Fibroblast of mammary gland (primary cell): Measurements from ENCODE around the gene CLCNKA.

Experiments
- DNase-seq: peaks from one replicate; pipeline ENCODE4 v3.0.0-alpha.2; 2010; ENCODE audit warnings: low read depth
- H3K4me3 ChIP-seq: 2 replicates; pipeline ENCODE4 v1.5.1; 2011; ENCODE audit warnings: low read depth, mild to moderate bottlenecking, low read length, moderate library complexity; ENCODE audit not compliant: control insufficient read depth
- CTCF ChIP-seq: conservative IDR thresholded peaks from 2 replicates; pipeline ENCODE4 v1.5.1; 2011; ENCODE audit warnings: low read depth, low read length, inconsistent platforms; ENCODE audit not compliant: control insufficient read depth, insufficient read depth

Gene CLCNKA

GRCh38 chr1:16080422-16081150, 58.8 kb downstream of the CLCNKA start:
- H3K4me3 ChIP-seq, result no peak overlapping the region
- no peak for DNase-seq
- TF ChIP-seq CTCF, result no peak

GRCh38 chr1:16081636-16082035, 59.8 kb downstream of the CLCNKA start:
- no peak for TF ChIP-seq CTCF
- H3K4me3 ChIP-seq, result no peak overlapping the region
- no peak for DNase-seq

GRCh38 chr1:16082283-16083038, 60.6 kb downstream of the CLCNKA start:
- H3K4me3 ChIP-seq, result no peak overlapping the region
- peak; percentile 93 for TF ChIP-seq CTCF
- DNase-seq, result peak; percentile 65

- DNase-seq, result no peak
Measured at GRCh38 chr1:16083486-16083885, 61.6 kb downstream of the CLCNKA start.

More at GRCh38 chr1:16083486-16083885, 61.6 kb downstream of the CLCNKA start:
- H3K4me3 ChIP-seq, result no peak overlapping the region
- TF ChIP-seq CTCF, result no peak
